ENCODE results near the gene ELMOD3. TPM values are rescaled to one million over a fixed set of nuclear protein-coding genes. Genes with fewer than 3 reads are reported as not detected.
A peak's percentile ranks its signal among the peaks of the same experiment; 100 is the strongest.

Gene ELMOD3
- total and polyA plus RNA-seq, 9 of the 15 experiments (the other 6 are each of a cell fraction or from before 2014, with no cell fraction given), result 2.7 to 18.7 (median 11.6) TPM

DNA sequence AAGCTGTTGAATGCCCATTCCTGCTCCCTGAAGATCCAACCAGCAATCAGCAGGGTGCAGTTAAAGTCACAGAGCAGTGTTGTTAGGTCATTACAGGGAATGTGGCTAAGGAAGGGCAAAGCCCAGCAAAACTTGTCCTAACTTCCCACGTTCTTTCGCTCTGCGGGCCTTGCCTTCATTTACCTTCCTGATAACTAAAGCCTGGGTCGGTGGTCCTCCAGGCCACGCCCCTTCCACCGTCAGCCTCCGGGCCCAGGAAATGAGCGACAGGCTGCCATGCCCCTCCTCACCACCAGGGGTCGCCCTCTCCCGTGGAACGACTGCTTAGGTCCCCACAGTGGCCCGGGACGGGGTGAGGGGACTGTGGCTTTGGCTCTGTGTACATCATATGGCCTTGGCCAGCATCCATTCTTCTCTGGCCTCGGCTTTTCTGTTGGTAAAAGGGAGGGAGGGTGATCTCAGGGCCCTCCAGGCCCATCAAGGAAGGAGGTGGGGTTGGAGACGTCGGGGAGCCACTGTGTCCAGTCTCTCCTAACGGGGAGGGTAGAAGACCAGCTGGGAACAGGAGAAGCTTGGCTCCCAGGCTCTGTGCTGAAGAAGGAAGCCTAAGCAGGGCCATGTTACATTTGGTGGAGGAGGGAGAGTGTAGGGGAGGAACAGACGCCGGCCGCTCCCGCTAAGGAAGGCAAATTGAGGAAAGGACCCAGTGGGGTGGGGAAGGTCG is 66.1 kb downstream of the ELMOD3 start (continued):
- TF ChIP-seq RBBP5 (IDR thresholded peaks at IDR 0.05; ENCODE audit: borderline replicate concordance, insufficient read depth, low read length, poor library complexity, severe bottlenecking) (no peak), HIVEP1 (CRISPR knock-in tag; IDR thresholded peaks at IDR 0.05) (0 out of 2 replicates have a peak, but pooled peaks have one; percentile 12), KAT8 (IDR thresholded peaks at IDR 0.05; ENCODE audit: low read depth) (no peak), ZNF584 (CRISPR knock-in tag; IDR thresholded peaks at IDR 0.05; ENCODE audit: low read depth) (no peak), ZNF830 (CRISPR knock-in tag; IDR thresholded peaks at IDR 0.05) (no peak), CXXC5 (CRISPR knock-in tag; IDR thresholded peaks at IDR 0.05) (peak; percentile 81), HEY1 (CRISPR knock-in tag; IDR thresholded peaks at IDR 0.05; ENCODE audit: borderline replicate concordance) (no peak), CHD4 (IDR thresholded peaks at IDR 0.05; ENCODE audit: insufficient read depth, insufficient replicate concordance, low read depth, low read length, poor library complexity, severe bottlenecking) (no peak), ZBTB17 (CRISPR knock-in tag; IDR thresholded peaks at IDR 0.05) (peak; percentile 50; the same call in 1 of the 2 replicates), ZNF717 (CRISPR knock-in tag; IDR thresholded peaks at IDR 0.05) (no peak), ETV1 (tag; conservative IDR thresholded peaks at IDR 0.05; ENCODE audit: low read depth) (no peak; the same call in 1 of the 2 replicates), PTBP1 (IDR thresholded peaks at IDR 0.05; ENCODE audit: low read depth, low read length) (no peak), ZNF778 (CRISPR knock-in tag; IDR thresholded peaks at IDR 0.05) (no peak), CHD1 (IDR thresholded peaks at IDR 0.05; ENCODE audit: low read length) (no peak)
- TF ChIP-seq, protein P1, sequence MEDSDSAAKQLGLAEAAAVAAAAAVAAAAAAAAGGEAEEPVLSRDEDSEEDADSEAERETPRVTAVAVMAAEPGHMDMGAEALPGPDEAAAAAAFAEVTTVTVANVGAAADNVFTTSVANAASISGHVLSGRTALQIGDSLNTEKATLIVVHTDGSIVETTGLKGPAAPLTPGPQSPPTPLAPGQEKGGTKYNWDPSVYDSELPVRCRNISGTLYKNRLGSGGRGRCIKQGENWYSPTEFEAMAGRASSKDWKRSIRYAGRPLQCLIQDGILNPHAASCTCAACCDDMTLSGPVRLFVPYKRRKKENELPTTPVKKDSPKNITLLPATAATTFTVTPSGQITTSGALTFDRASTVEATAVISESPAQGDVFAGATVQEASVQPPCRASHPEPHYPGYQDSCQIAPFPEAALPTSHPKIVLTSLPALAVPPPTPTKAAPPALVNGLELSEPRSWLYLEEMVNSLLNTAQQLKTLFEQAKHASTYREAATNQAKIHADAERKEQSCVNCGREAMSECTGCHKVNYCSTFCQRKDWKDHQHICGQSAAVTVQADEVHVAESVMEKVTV (CRISPR knock-in tag; IDR thresholded peaks at IDR 0.05), result peak; percentile 99
- TF ChIP-seq, protein P2, sequence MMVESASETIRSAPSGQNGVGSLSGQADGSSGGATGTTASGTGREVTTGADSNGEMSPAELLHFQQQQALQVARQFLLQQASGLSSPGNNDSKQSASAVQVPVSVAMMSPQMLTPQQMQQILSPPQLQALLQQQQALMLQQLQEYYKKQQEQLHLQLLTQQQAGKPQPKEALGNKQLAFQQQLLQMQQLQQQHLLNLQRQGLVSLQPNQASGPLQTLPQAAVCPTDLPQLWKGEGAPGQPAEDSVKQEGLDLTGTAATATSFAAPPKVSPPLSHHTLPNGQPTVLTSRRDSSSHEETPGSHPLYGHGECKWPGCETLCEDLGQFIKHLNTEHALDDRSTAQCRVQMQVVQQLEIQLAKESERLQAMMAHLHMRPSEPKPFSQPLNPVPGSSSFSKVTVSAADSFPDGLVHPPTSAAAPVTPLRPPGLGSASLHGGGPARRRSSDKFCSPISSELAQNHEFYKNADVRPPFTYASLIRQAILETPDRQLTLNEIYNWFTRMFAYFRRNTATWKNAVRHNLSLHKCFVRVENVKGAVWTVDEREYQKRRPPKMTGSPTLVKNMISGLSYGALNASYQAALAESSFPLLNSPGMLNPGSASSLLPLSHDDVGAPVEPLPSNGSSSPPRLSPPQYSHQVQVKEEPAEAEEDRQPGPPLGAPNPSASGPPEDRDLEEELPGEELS (CRISPR knock-in tag; IDR thresholded peaks at IDR 0.05; ENCODE audit: borderline replicate concordance), result no peak
- TF ChIP-seq, protein P3, sequence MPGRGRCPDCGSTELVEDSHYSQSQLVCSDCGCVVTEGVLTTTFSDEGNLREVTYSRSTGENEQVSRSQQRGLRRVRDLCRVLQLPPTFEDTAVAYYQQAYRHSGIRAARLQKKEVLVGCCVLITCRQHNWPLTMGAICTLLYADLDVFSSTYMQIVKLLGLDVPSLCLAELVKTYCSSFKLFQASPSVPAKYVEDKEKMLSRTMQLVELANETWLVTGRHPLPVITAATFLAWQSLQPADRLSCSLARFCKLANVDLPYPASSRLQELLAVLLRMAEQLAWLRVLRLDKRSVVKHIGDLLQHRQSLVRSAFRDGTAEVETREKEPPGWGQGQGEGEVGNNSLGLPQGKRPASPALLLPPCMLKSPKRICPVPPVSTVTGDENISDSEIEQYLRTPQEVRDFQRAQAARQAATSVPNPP (IDR thresholded peaks at IDR 0.05; ENCODE audit: borderline replicate concordance, insufficient read depth, insufficient read length), result no peak
- TF ChIP-seq, protein P4, sequence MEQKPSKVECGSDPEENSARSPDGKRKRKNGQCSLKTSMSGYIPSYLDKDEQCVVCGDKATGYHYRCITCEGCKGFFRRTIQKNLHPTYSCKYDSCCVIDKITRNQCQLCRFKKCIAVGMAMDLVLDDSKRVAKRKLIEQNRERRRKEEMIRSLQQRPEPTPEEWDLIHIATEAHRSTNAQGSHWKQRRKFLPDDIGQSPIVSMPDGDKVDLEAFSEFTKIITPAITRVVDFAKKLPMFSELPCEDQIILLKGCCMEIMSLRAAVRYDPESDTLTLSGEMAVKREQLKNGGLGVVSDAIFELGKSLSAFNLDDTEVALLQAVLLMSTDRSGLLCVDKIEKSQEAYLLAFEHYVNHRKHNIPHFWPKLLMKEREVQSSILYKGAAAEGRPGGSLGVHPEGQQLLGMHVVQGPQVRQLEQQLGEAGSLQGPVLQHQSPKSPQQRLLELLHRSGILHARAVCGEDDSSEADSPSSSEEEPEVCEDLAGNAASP (IDR thresholded peaks at IDR 0.05), result no peak
- TF ChIP-seq, protein P5, sequence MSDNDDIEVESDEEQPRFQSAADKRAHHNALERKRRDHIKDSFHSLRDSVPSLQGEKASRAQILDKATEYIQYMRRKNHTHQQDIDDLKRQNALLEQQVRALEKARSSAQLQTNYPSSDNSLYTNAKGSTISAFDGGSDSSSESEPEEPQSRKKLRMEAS (CRISPR knock-in tag; IDR thresholded peaks at IDR 0.05), result 0 out of 2 replicates have a peak, but pooled peaks have one; percentile 27
- TF ChIP-seq, protein P6, sequence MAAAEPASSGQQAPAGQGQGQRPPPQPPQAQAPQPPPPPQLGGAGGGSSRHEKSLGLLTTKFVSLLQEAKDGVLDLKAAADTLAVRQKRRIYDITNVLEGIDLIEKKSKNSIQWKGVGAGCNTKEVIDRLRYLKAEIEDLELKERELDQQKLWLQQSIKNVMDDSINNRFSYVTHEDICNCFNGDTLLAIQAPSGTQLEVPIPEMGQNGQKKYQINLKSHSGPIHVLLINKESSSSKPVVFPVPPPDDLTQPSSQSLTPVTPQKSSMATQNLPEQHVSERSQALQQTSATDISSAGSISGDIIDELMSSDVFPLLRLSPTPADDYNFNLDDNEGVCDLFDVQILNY (CRISPR knock-in tag; IDR thresholded peaks at IDR 0.05), result no peak

Data from K562 (cell line).